K562 (cell line): Measurements from ENCODE around the gene TINAGL1. TPM values are rescaled to one million over a fixed set of nuclear protein-coding genes. Genes with fewer than 3 reads are reported as not detected.

Source experiments
- ATAC-seq: fragments of 200-7000 bp; cut with Tn5 transposase; 3 replicates; pipeline ENCODE4 v1.9.1; 2020; ENCODE audit warnings: moderate library complexity
- BruUV-seq: library from RNA; stranded (reverse); fragments of 400-500 nt; replicated peaks from 2 replicates; lab custom pipeline; 2021; lab: Mats Ljungman, UMichigan
- CTCF ChIA-PET: fragments of 300-600 bp; formaldehyde crosslinking; extraction: SDS; loops from one replicate; lab custom pipeline; 2021; ENCODE audit warnings: low intra/inter-chr PET ratio; lab: Yijun Ruan, JAX
- POLR2A ChIA-PET: fragments of 300-600, 350-650 bp; sonication (Branson Sonifier 250); formaldehyde crosslinking; extraction: SDS; loops from one replicate; lab custom pipeline; 2021; ENCODE audit warnings: antibody characterized with exemption, inconsistent platforms; lab: Yijun Ruan, JAX
- DNase-seq, 4 experiments: peaks; one replicate each; pipeline versions ENCODE4 v3.0.0 to v3.0.0-alpha.2; 2011 to 2018; ENCODE audit warnings: low spot score in 3 of 4, mixed read lengths in 3 of 4; ENCODE audit errors: extremely low read depth in 1 of 4
- FAIRE-seq: peaks from 2 replicates; lab custom pipeline; 2011; peaks lifted over from hg19 to GRCh38; lab: Jason Lieb, UNC
- H2AFZ ChIP-seq: 2 replicates; pipeline ENCODE4 v1.6.0; 2011; ENCODE audit warnings: low read depth, low read length, control low read depth, inconsistent platforms
- H3K27ac ChIP-seq: fragments of 200-600 bp; 3 replicates; pipeline ENCODE4 v1.8.0; 2011; ENCODE audit warnings: low read depth, mild to moderate bottlenecking, control low read depth, inconsistent platforms, low read length, moderate library complexity, mixed read lengths; ENCODE audit errors: extremely low read depth
- H3K27me3 ChIP-seq, 2 experiments: fragments of 300-600 bp in 1 of 2; 2 replicates in 1 of 2; 3 replicates in 1 of 2; pipeline versions ENCODE4 v1.6.0 to v1.8.0; 2011; ENCODE audit warnings: inconsistent platforms in 2 of 2, low read length in 2 of 2, mild to moderate bottlenecking in 1 of 2, mixed read lengths in 1 of 2, moderate library complexity in 1 of 2; ENCODE audit not compliant: control insufficient read depth in 2 of 2, insufficient read depth in 2 of 2
- H3K36me3 ChIP-seq: fragments of 300-600 bp; 3 replicates; pipeline ENCODE4 v1.8.0; 2011; ENCODE audit warnings: mild to moderate bottlenecking, low read length, inconsistent platforms; ENCODE audit not compliant: control insufficient read depth, insufficient read depth
- H3K4me1 ChIP-seq, 2 experiments: fragments of 200-600 bp in 1 of 2; replicated peaks in 1 of 2; 2 replicates in 1 of 2; 3 replicates in 1 of 2; pipeline versions ENCODE4 v1.5.1 to v1.8.0; 2011; ENCODE audit warnings: inconsistent platforms in 2 of 2, low read length in 2 of 2, mild to moderate bottlenecking in 1 of 2, mixed read lengths in 1 of 2, moderate library complexity in 1 of 2; ENCODE audit not compliant: control insufficient read depth in 2 of 2, insufficient read depth in 2 of 2
- H3K4me2 ChIP-seq: 2 replicates; pipeline ENCODE4 v1.6.1; 2011; ENCODE audit warnings: low read length, control low read depth, inconsistent platforms, mixed read lengths; ENCODE audit not compliant: insufficient read depth
- H3K4me3 ChIP-seq: fragments of 200-600 bp; sonication (generic), shearing (Covaris generic); 2 replicates; pipeline ENCODE4 v1.5.1; 2016; ENCODE audit warnings: control low read depth, inconsistent platforms
- H3K79me2 ChIP-seq: fragments of 200-600 bp; 3 replicates; pipeline ENCODE4 v1.8.0; 2011; ENCODE audit warnings: low read length, inconsistent platforms; ENCODE audit not compliant: control insufficient read depth, insufficient read depth
- H3K9ac ChIP-seq, 2 experiments: 2 replicates each; pipeline versions ENCODE4 v1.6.0 to v1.6.1; 2011; ENCODE audit warnings: low read depth in 2 of 2, low read length in 2 of 2, control low read depth in 1 of 2, inconsistent platforms in 1 of 2, mild to moderate bottlenecking in 1 of 2, mixed read lengths in 1 of 2; ENCODE audit not compliant: insufficient read depth in 1 of 2
- H3K9me1 ChIP-seq: one replicate; pipeline ENCODE4 v1.6.0; 2011; ENCODE audit warnings: inconsistent platforms, mild to moderate bottlenecking, low read length, moderate library complexity; ENCODE audit not compliant: control insufficient read depth, insufficient read depth
- H3K9me3 ChIP-seq: replicated peaks from 2 replicates; pipeline ENCODE4 v1.5.1; 2011; ENCODE audit warnings: low read depth, low read length, inconsistent platforms; ENCODE audit not compliant: control insufficient read depth, insufficient read depth
- H4K20me1 ChIP-seq: replicated peaks from 2 replicates; pipeline ENCODE4 v1.6.1; 2011; ENCODE audit warnings: low read length, inconsistent platforms, mixed read lengths; ENCODE audit not compliant: control insufficient read depth, insufficient read depth
- ARNT ChIP-seq, 2 experiments: fragments of 450-650 bp; IDR thresholded peaks; 2 replicates each; pipeline ENCODE4 v1.6.1; 2016; ENCODE audit warnings: mild to moderate bottlenecking in 1 of 2
- BCOR ChIP-seq: fragments of 450-650 bp; IDR thresholded peaks from 2 replicates; pipeline ENCODE4 v1.6.1; 2016
- CBFA2T3 ChIP-seq: fragments of 450-650 bp; IDR thresholded peaks from 2 replicates; pipeline ENCODE4 v1.6.1; 2017
- CBX8 ChIP-seq: fragments of 200-600 bp; sonication (generic); IDR thresholded peaks from 2 replicates; pipeline ENCODE4 v1.6.1; 2012; ENCODE audit warnings: borderline replicate concordance, mixed run types, low read depth, mild to moderate bottlenecking, moderate library complexity, mixed read lengths, low read length, control low read depth, inconsistent platforms; ENCODE audit not compliant: poor library complexity, severe bottlenecking; ENCODE audit errors: extremely low read depth
- DIDO1 ChIP-seq: fragments of 450-650 bp; IDR thresholded peaks from 2 replicates; pipeline ENCODE4 v1.6.1; 2016; ENCODE audit warnings: low read depth, missing biosample characterization, missing genetic modification characterization
- FOXP1 ChIP-seq: sonication (generic); formaldehyde crosslinking; IDR thresholded peaks from 2 replicates; pipeline ENCODE4 v1.8.0; 2022; ENCODE audit warnings: mild to moderate bottlenecking, missing genetic modification reagents
- HDAC2 ChIP-seq: fragments of 450-650 bp; IDR thresholded peaks from 2 replicates; pipeline ENCODE4 v1.6.1; 2016; ENCODE audit warnings: mild to moderate bottlenecking
- HMGN3 ChIP-seq: IDR thresholded peaks from 2 replicates; pipeline ENCODE4 v1.6.1; 2011; ENCODE audit warnings: borderline replicate concordance, low read depth, mild to moderate bottlenecking, mixed read lengths, low read length; ENCODE audit not compliant: insufficient read length; ENCODE audit errors: extremely low read depth
- NFE2L1 ChIP-seq: fragments of 450-650 bp; IDR thresholded peaks from 2 replicates; pipeline ENCODE4 v1.6.1; 2016; ENCODE audit warnings: missing genetic modification characterization, low read depth, mild to moderate bottlenecking, missing compliant biosample characterization, moderate library complexity, borderline replicate concordance
- ZNF324 ChIP-seq: fragments of 250-450 bp; sonication (Bioruptor Pico); IDR thresholded peaks from 2 replicates; pipeline ENCODE4 v1.4.0; 2020; ENCODE audit warnings: mild to moderate bottlenecking
- ZNF79 ChIP-seq: fragments of 250-450 bp; sonication (Bioruptor Pico); IDR thresholded peaks from 2 replicates; pipeline ENCODE4 v1.4.0; 2020; ENCODE audit warnings: low read depth, mild to moderate bottlenecking, moderate library complexity
- WGBS: fragments of 100-300 bp; shearing (Covaris generic); methylation state at CpG from one replicate; pipeline ENCODE4 v1.1.6; 2016; ENCODE audit warnings: low coverage, mixed read lengths; ENCODE audit not compliant: insufficient coverage; ENCODE audit errors: missing lambda C conversion rate; 5-methylcytosine and 5-hydroxymethylcytosine counted together
- in situ Hi-C: fragments of 300-500 bp; cut with MboI; formaldehyde crosslinking; loops from 4 replicates; pipeline ENCODE4 v1.15.0; 2018; ENCODE audit warnings: inconsistent platforms, mixed read lengths
- intact Hi-C: fragments of 100-400 bp; cut with micrococcal nuclease; formaldehyde crosslinking; loops from 2 replicates; pipeline ENCODE4 v1.14.2; 2022
- polyA plus RNA-seq, 8 experiments: library from polyadenylated mRNA; depleted of rRNA in 4 of 8; stranded (reverse) in 5 of 8; unstranded in 3 of 8; fragments of >200 nt; fragmentation: Nextera tagmentation in 2 of 8; fragmentation: Illumina TruSeq in 1 of 8; extraction: Ambion mirVana in 2 of 8; extraction: Trizol in 1 of 8; gene quantifications; 2 replicates each; pipeline versions ENCODE4 v1.2.1 to v1.2.3, GENCODE V29; 2011 to 2014; ENCODE audit warnings: inconsistent platforms in 1 of 8, missing spikeins in 1 of 8
- total RNA-seq, 7 experiments: library from RNA; depleted of rRNA in 6 of 7; stranded (reverse); fragments of >200 nt in 6 of 7; fragmentation: Illumina TruSeq in 2 of 7; extraction: Trizol in 2 of 7; gene quantifications; 2 replicates each; pipeline versions ENCODE4 v1.2.1 to v1.2.3, GENCODE V29; 2011 to 2021; ENCODE audit warnings: low replicate concordance in 1 of 7
- TF ChIP-seq, protein P1 (sequence below): sonication (generic); formaldehyde crosslinking; IDR thresholded peaks from 2 replicates; pipeline ENCODE4 v1.8.1; 2023; ENCODE audit warnings: mild to moderate bottlenecking, missing genetic modification reagents
- TF ChIP-seq, protein P2 (sequence below), 3 experiments: IDR thresholded peaks in 2 of 3; conservative IDR thresholded peaks in 1 of 3; 2 replicates each; pipeline ENCODE4 v1.5.1; 2011 to 2012; ENCODE audit warnings: low read length in 3 of 3, mild to moderate bottlenecking in 3 of 3, control low read depth in 2 of 3, improper control_type of control experiment in 1 of 3, inconsistent platforms in 1 of 3, low read depth in 1 of 3, mixed read lengths in 1 of 3, moderate library complexity in 1 of 3; ENCODE audit not compliant: insufficient read depth in 2 of 3

TINAGL1 gene
- total and polyA plus RNA-seq, 9 of the 15 experiments (the other 6 are each of a cell fraction or from before 2014, with no cell fraction given) = 0.04 to 1.2 (median 0.07) TPM; not detected in 4

DNA sequence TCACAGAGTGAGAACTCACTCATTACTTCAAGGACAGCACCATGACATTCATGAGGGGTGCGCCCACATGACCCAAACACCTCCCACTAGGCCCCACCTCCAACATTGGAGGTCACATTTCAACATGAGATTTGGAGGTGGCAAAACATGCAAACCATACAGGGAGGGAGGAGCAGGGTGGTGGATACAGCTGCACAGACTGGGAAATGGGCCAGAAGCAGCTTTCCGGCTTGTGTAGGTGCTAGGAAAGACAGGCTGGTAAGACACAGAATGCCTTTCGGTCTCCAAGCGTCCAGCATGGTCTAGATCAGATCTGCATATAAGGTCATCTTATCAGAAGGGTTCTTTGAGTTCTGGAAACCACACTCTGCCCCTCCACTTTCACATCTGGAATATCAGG lies 35.1 kb upstream of the TINAGL1 start:
- Histone ChIP-seq H3K4me1 (no peaks in the 10 kb centered on the region), H3K9me3 (no peaks in the 10 kb centered on the region), H3K9ac (no peak overlapping the region), H3K4me2 (no peak overlapping the region), H4K20me1 (no peaks in the 10 kb centered on the region), H2AFZ (no peak overlapping the region), H3K79me2 (no peaks in the 10 kb centered on the region), H3K27ac (no peak overlapping the region), H3K27me3 (peaks cover 14 to 39% of the 10 kb centered on the region in 2 experiments), H3K9me1 (no peaks in the 10 kb centered on the region), H3K4me3 (no peak overlapping the region), H3K36me3 (no peaks in the 10 kb centered on the region)
- 3% methylated on average over 4 of the region's 4 CpGs for WGBS
- DNase-seq = no peak
- no peak for FAIRE-seq
- no peak for TF ChIP-seq DIDO1
- no peak for TF ChIP-seq ZNF79 (CRISPR knock-in tag)
- TF ChIP-seq FOXP1 (CRISPR knock-in tag) = no peak
- no peak for TF ChIP-seq BCOR
- TF ChIP-seq CBX8 = no peak
- no peak for TF ChIP-seq ARNT (IDR thresholded peaks at IDR 0.05)
- no peak for TF ChIP-seq HMGN3
- TF ChIP-seq, protein P1, sequence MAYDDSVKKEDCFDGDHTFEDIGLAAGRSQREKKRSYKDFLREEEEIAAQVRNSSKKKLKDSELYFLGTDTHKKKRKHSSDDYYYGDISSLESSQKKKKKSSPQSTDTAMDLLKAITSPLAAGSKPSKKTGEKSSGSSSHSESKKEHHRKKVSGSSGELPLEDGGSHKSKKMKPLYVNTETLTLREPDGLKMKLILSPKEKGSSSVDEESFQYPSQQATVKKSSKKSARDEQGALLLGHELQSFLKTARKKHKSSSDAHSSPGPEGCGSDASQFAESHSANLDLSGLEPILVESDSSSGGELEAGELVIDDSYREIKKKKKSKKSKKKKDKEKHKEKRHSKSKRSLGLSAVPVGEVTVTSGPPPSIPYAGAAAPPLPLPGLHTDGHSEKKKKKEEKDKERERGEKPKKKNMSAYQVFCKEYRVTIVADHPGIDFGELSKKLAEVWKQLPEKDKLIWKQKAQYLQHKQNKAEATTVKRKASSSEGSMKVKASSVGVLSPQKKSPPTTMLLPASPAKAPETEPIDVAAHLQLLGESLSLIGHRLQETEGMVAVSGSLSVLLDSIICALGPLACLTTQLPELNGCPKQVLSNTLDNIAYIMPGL (CRISPR knock-in tag) = no peak
- no peak for TF ChIP-seq ZNF324 (CRISPR knock-in tag)
- no peak for TF ChIP-seq HDAC2
- TF ChIP-seq CBFA2T3 = no peak
- TF ChIP-seq, protein P2, sequence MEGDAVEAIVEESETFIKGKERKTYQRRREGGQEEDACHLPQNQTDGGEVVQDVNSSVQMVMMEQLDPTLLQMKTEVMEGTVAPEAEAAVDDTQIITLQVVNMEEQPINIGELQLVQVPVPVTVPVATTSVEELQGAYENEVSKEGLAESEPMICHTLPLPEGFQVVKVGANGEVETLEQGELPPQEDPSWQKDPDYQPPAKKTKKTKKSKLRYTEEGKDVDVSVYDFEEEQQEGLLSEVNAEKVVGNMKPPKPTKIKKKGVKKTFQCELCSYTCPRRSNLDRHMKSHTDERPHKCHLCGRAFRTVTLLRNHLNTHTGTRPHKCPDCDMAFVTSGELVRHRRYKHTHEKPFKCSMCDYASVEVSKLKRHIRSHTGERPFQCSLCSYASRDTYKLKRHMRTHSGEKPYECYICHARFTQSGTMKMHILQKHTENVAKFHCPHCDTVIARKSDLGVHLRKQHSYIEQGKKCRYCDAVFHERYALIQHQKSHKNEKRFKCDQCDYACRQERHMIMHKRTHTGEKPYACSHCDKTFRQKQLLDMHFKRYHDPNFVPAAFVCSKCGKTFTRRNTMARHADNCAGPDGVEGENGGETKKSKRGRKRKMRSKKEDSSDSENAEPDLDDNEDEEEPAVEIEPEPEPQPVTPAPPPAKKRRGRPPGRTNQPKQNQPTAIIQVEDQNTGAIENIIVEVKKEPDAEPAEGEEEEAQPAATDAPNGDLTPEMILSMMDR (IDR thresholded peaks at IDR 0.05 in 2 of 3, conservative IDR thresholded peaks at IDR 0.05 in 1 of 3; ENCODE audit: insufficient read depth in 2 of 3, low read depth in 1 of 3, low read length in 3 of 3) = no peak
- TF ChIP-seq NFE2L1 (tag) = no peak
- intact Hi-C loops (loop anchor here (10.0 kb wide), 1 partner anchor 116 kb away; no protein-coding TSS in a partner anchor), in situ Hi-C loops (loop anchor here (5.0 kb wide), 1 partner anchor 79 kb away; no protein-coding TSS in a partner anchor)
- no peak for ATAC-seq
- CTCF ChIA-PET = no interaction called here
- no TSS peak for BruUV-seq
- POLR2A ChIA-PET = interaction anchor here (0.6 kb wide), 1 partner anchor 177 kb away, joined by 3 read pairs; no protein-coding TSS in a partner anchor
